ENCODE results near the gene NKIRAS2. TPM values are rescaled to one million over a fixed set of nuclear protein-coding genes. Genes with fewer than 3 reads are reported as not detected.

The NKIRAS2 gene
- total RNA-seq = 45.0 and 47.1 TPM in 2 replicates

DNA sequence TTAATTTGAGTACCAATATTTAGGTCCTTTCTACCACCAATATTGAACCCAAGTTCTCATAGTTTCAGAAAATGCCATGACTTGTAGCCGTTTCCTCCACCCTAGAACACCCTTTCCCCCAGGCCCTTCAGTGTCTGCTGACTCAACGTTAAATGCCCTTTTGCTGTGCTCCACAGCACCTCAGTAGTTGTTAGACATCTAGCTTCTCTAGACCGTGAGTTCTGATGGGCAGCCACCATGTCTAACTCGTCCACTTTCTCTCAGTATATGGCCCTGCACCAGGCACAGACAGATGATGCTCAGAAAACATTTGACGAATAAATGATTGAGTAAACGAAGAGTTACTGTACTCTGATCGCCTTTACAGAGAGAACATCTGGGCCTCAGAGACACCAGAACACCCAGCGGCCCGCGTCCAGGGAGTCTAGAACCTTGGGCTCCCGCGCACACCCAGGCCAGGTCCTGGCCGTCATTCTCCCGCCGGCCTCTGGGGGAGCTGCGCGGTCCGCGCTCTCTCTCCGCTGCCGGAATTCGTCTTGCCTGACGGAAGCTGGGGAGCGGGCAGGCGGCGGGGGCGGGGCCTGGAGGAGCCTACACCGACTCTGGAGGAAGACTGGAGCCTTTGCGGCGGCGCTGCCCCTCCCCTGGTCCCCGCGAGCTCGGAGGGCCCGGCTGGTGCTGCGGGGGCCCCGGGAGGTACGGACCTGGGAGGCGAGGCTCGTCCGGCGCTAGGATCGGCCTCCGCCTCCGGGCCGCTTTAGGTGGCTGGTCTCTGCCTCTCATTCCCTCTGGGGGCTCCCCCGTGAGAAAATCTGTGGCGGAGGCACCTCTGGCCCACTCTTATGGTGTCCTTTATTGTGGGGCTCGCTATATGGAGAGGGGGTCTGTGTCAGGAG, at the start of gene NKIRAS2:
TSS of gene NKIRAS2 (plus strand) at position 582 of the 896 bp plus-strand sequence. CDS start 1,488 bp downstream, outside the sequence.

DNA sequence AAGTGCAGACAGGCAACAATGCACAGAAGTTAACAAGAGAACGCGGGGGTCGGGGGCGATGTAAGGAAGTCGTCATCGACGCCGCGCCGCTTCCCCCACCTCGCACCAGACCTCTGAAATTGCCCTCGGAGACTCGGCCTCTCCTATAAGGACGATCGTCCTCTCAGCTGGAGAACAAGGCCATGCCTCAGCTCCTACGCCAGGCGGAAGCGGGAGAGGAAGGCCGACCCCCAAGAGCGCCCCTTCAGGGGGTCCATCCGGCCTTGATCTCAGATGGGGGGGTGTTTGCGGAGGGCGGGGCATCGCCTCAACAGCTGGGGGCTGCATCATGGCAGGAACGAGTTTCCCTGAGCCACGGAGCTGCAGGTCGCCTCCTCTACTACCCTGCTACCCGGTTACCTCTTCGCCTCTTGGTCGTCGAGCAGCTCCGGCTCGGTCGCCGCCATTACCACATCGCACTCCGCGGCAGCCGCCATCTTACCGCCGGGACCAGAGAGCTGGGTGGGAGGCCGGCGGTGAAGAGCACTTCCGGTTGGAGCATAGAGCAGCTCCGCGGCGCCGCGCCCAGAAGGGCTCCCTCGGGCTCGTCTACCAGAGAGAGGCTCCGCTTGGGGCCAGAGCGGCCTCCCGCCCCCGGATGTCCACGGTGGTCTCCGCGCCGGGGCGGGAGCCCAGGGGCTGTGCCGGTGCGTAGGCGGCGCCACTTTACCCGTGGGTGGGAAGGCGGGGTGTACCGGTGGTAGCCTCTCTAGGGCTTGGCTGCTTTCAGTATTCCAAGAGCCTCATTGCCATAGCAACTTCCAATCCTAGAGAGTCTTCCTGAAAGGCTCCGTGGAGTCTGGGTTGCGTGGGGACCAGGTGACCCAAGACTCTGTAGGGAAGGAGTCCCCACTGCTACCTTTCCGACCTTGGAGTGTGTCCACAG, 2.7 kb upstream of the NKIRAS2 start, which contains the start of gene DNAJC7:
TSS of gene DNAJC7 (minus strand) at position 499 of the 925 bp plus-strand sequence. CDS start at position 476, 23 bp downstream.

GRCh38 chr17:42050393-42051012, 30.6 kb downstream of the NKIRAS2 start, which contains the start of gene C17orf113:
Gene C17orf113, minus strand, starts transcription at chr17:42050601. Its CDS starts 7,225 bp downstream, at chr17:42043376.

Other genes starting within 250 kb of the NKIRAS2 start
- 118 and 240 TPM in 2 replicates for gene JUP, start 233.4 kb upstream of the NKIRAS2 start, total RNA-seq
- gene P3H4, start 208.1 kb upstream of the NKIRAS2 start, total RNA-seq = 97.5 and 116 TPM in 2 replicates
- gene FKBP10, start 207.1 kb upstream of the NKIRAS2 start, total RNA-seq = 517 and 587 TPM in 2 replicates
- gene NT5C3B, start 183.9 kb upstream of the NKIRAS2 start, total RNA-seq = 36.6 and 71.5 TPM in 2 replicates
- gene KLHL10, start 182.3 kb upstream of the NKIRAS2 start, total RNA-seq = not detected in 2 replicates
- gene KLHL11, start 154.7 kb upstream of the NKIRAS2 start, total RNA-seq = 16.3 and 23.9 TPM in 2 replicates
- 123 and 285 TPM in 2 replicates for gene ACLY, start 101.1 kb upstream of the NKIRAS2 start, total RNA-seq
- gene ODAD4, start 89.5 kb upstream of the NKIRAS2 start, total RNA-seq = 0.52 and 1.9 TPM in 2 replicates
- gene CNP, start 53.3 kb upstream of the NKIRAS2 start, total RNA-seq = 58.9 and 69.8 TPM in 2 replicates
- gene DNAJC7, start 2.7 kb upstream of the NKIRAS2 start, total RNA-seq = 52.6 and 63.4 TPM in 2 replicates
- gene C17orf113, start 30.5 kb downstream of the NKIRAS2 start, total RNA-seq = 0.13 and 2.1 TPM in 2 replicates
- not detected in 2 replicates for gene ZNF385C, start 78.4 kb downstream of the NKIRAS2 start, total RNA-seq
- 8.3 and 9.7 TPM in 2 replicates for gene DHX58, start 92.6 kb downstream of the NKIRAS2 start, total RNA-seq
- gene KAT2A, start 101.3 kb downstream of the NKIRAS2 start, total RNA-seq = 6.6 and 17.8 TPM in 2 replicates
- gene HSPB9, start 102.7 kb downstream of the NKIRAS2 start, total RNA-seq = not detected in 2 replicates
- 113 and 126 TPM in 2 replicates for gene RAB5C, start 134.9 kb downstream of the NKIRAS2 start, total RNA-seq
- gene KCNH4, start 161.1 kb downstream of the NKIRAS2 start, total RNA-seq = not detected in 2 replicates
- gene HCRT, start 165.4 kb downstream of the NKIRAS2 start, total RNA-seq = not detected in 2 replicates
- gene GHDC, start 174.4 kb downstream of the NKIRAS2 start, total RNA-seq = 20.0 and 32.6 TPM in 2 replicates